ENCODE results near the gene HYDIN.
A peak's percentile ranks its signal among the peaks of the same experiment; 100 is the strongest.

The HYDIN gene

DNA sequence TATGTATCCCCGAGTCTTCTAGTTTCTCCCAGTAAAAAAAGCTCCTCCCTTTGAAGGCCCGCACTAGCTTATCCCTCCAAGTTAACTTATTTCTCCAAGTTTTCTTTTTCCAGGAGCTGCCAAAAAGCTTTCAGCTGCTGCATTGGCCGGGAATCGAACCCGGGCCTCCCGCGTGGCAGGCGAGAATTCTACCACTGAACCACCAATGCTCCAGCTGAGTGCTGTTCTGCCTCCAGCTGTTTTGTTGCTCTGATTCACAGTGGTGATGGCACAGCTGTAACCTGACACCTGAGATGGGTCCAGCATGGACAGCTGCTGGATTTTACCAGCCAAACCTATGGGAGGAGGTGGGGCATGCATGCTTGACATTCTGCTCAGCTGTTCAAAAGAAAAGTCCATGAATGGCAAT lies 451.6 kb downstream of the HYDIN start:
- Histone ChIP-seq H3K27me3 (ENCODE audit: control insufficient read depth, insufficient read depth, low read length) (no peaks in the 10 kb centered on the region), H3K9ac (ENCODE audit: low read depth, low read length) (peak overlapping the region; percentile 26), H3K9me3 (replicated peaks; ENCODE audit: low read length) (no peaks in the 10 kb centered on the region), H3K4me1 (ENCODE audit: control insufficient read depth, insufficient read depth, low read length) (peaks cover 22% of the 10 kb centered on the region), H3K4me3 (ENCODE audit: low read length) (no peak overlapping the region), H3K36me3 (ENCODE audit: insufficient read depth, low read length) (peaks cover 57% of the 10 kb centered on the region), H3K4me2 (ENCODE audit: low read length) (no peak overlapping the region)

DNA sequence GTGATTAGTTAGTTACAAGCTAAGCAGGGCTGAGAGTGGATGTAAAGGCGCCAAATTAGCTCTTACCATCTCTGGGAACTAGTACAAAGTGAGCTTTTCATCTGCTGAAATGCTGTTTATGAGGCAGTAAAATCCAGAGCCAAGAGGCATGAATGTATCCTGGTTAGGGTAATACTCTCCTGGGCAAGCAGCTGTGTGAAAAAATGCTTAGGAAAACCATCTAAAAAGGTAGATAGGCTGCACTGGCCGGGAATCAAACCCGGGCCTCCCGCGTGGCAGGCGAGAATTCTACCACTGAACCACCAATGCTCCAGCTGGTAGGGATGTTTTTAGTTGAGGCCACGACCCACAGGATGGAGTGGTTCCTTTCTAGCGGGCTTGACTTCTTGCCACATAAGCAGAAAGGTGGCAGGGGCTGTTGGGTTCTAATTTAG lies 452.5 kb downstream of the HYDIN start:
- Histone ChIP-seq H3K4me2 (ENCODE audit: low read length) (no peak overlapping the region), H3K9ac (ENCODE audit: low read depth, low read length) (no peak overlapping the region), H3K4me1 (ENCODE audit: control insufficient read depth, insufficient read depth, low read length) (peaks cover 22% of the 10 kb centered on the region), H3K36me3 (ENCODE audit: insufficient read depth, low read length) (peaks cover 53% of the 10 kb centered on the region), H3K27me3 (ENCODE audit: control insufficient read depth, insufficient read depth, low read length) (no peaks in the 10 kb centered on the region), H3K4me3 (ENCODE audit: low read length) (no peak overlapping the region), H3K9me3 (replicated peaks; ENCODE audit: low read length) (no peaks in the 10 kb centered on the region)

DNA sequence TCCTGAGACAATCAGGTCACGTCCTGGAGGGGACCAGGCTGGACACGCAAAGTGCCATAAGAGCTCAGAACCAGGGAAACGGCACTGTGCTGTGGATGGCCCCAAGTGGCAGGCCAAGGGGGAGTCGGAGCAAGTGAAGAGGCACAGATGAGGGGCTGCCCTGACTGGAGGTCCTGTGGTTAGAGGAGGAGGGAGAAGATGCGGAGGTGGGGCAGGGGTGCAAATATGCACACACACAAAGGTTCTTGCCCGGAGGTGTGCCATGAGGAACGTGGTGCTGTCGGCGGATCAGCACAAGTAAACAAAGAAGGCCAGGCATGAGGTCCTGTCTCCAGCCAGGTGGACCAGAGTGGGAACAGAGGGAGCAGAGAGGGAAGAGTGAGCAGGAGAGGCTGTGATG lies 453.0 kb downstream of the HYDIN start:
- Histone ChIP-seq H3K4me2 (ENCODE audit: low read length) (no peak overlapping the region), H3K4me1 (ENCODE audit: control insufficient read depth, insufficient read depth, low read length) (peaks cover 26% of the 10 kb centered on the region), H3K36me3 (ENCODE audit: insufficient read depth, low read length) (peaks cover 52% of the 10 kb centered on the region), H3K9me3 (replicated peaks; ENCODE audit: low read length) (no peaks in the 10 kb centered on the region), H3K4me3 (ENCODE audit: low read length) (no peak overlapping the region), H3K9ac (ENCODE audit: low read depth, low read length) (no peak overlapping the region), H3K27me3 (ENCODE audit: control insufficient read depth, insufficient read depth, low read length) (no peaks in the 10 kb centered on the region)

DNA sequence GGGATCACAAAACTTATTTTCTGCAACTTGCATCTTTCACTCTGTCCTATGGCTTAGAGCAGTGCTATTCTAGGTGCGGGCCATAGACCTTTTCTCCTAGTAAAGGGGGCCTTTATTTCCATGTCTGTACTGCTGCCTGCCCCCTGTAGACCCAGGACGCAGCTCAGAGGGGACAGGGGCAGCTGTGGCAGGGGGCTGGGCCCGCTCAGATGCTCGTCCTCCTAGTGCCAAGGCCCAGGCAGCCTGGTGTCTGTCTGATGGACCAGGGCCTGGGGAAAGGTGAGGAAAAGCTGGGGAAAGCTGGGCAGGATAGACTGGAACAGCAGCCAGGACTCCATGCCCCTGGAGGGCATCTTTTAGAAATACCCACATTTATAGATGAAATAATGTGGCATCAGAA lies 455.1 kb downstream of the HYDIN start:
- H3K36me3 ChIP-seq (ENCODE audit: insufficient read depth, low read length), result peaks cover 47% of the 10 kb centered on the region

DNA sequence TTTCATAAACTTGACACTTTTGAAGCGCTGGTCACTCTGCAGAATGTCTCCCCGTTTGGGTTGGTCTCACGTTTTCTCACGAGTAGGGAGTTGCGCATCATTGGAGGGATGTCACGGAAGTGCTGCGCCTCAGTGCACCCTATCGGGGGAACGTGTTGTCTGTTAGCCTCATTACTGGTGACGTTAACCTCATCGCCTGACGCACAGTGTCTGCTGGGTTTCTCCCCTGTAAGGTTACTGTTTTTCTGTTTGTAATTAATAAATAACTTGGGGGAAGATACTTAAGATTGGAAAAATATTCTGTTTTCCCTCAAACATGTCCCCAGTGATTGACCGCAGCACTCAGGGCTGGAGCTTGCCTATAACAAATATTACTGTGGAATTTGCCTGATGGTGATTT lies 456.3 kb downstream of the HYDIN start:
- peaks cover 51% of the 10 kb centered on the region for H3K36me3 ChIP-seq (ENCODE audit: insufficient read depth, low read length)
- peaks cover 32% of the 10 kb centered on the region for H3K4me1 ChIP-seq (ENCODE audit: control insufficient read depth, insufficient read depth, low read length)
- H3K9me3 ChIP-seq (replicated peaks; ENCODE audit: low read length), result no peaks in the 10 kb centered on the region
- H3K4me3 ChIP-seq (ENCODE audit: low read length), result no peak overlapping the region
- no peaks in the 10 kb centered on the region for H3K27me3 ChIP-seq (ENCODE audit: control insufficient read depth, insufficient read depth, low read length)
- no peak overlapping the region for H3K4me2 ChIP-seq (ENCODE audit: low read length)
- H3K9ac ChIP-seq (ENCODE audit: low read depth, low read length), result no peak overlapping the region

More for the DNA sequence above, 455.1 kb downstream of the HYDIN start:
- Histone ChIP-seq H3K27me3 (ENCODE audit: control insufficient read depth, insufficient read depth, low read length) (no peaks in the 10 kb centered on the region), H3K9me3 (replicated peaks; ENCODE audit: low read length) (no peaks in the 10 kb centered on the region), H3K4me3 (ENCODE audit: low read length) (no peak overlapping the region), H3K4me2 (ENCODE audit: low read length) (no peak overlapping the region), H3K9ac (ENCODE audit: low read depth, low read length) (no peak overlapping the region), H3K4me1 (ENCODE audit: control insufficient read depth, insufficient read depth, low read length) (peaks cover 37% of the 10 kb centered on the region)

DNA sequence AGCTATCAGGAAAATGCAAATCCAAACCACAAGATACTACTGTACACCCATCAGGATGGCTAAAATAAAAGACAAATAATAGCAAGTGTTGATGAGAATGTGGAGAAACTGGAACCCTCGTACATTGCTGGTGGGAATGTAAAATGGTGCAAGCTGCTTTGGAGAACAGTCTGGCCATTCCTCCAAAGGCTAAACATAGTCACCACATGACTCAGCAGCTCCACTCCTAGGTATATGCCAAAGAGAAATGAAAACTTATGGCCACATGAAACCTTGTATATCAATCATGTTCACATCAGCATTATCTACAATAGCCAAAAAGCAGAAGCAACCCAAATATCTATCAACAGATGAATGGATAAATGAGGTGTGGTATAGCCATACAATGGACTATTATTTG lies 458.0 kb downstream of the HYDIN start:
- H3K4me1 ChIP-seq (ENCODE audit: control insufficient read depth, insufficient read depth, low read length), result peaks cover 32% of the 10 kb centered on the region
- no peak overlapping the region for H3K9ac ChIP-seq (ENCODE audit: low read depth, low read length)
- no peaks in the 10 kb centered on the region for H3K27me3 ChIP-seq (ENCODE audit: control insufficient read depth, insufficient read depth, low read length)
- H3K36me3 ChIP-seq (ENCODE audit: insufficient read depth, low read length), result peaks cover 54% of the 10 kb centered on the region
- H3K4me2 ChIP-seq (ENCODE audit: low read length), result no peak overlapping the region
- no peak overlapping the region for H3K4me3 ChIP-seq (ENCODE audit: low read length)
- no peaks in the 10 kb centered on the region for H3K9me3 ChIP-seq (replicated peaks; ENCODE audit: low read length)

DNA sequence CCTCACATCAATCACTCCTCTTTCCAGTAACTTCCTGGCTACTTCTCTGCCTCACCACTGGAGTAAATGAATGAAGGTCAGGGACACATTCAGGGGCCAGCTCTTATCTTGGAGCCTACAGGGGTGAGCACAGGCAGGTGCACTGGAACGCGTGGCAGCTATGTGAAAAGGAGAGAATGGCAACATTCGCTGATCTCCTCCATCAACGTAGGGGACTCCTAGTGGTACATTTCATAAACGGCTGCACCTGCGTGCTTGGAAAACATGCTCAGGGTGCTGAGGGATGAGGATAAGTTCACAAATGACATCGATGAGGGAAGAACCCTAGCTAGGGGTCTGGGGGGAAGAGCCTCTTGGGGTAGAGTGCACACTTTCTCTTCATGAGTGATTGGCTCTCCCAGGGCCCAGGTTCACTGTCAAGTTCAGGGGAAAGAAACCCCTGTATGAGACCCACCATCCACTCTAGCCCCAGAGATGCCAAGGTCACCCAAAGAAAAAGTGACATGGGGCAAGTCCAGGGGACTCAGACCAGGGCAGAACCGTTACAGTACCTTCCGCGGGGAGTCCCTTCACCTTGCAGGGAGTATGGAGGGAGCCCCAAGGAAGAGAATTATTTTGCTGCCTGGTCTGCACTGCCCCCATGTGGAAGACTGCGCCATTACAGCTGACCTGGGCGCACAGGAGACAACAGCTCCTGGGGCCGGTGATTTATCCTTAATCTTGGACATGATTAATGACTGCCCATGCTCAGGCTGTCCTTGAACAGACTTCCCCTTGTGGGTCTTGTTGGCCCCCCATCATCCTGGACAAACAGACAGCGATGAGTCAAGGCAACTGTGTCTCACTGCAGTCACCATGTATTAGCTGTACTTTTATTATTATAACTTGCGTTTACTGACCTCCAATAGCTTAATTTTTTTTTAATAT lies 459.6 kb downstream of the HYDIN start:
- H3K4me2 ChIP-seq (ENCODE audit: low read length), result no peak overlapping the region
- peaks cover 30% of the 10 kb centered on the region for H3K4me1 ChIP-seq (ENCODE audit: control insufficient read depth, insufficient read depth, low read length)
- H3K9ac ChIP-seq (ENCODE audit: low read depth, low read length), result no peak overlapping the region
- H3K27me3 ChIP-seq (ENCODE audit: control insufficient read depth, insufficient read depth, low read length), result no peaks in the 10 kb centered on the region
- H3K4me3 ChIP-seq (ENCODE audit: low read length), result no peak overlapping the region
- H3K36me3 ChIP-seq (ENCODE audit: insufficient read depth, low read length), result peaks cover 56% of the 10 kb centered on the region
- H3K9me3 ChIP-seq (replicated peaks; ENCODE audit: low read length), result no peaks in the 10 kb centered on the region

DNA sequence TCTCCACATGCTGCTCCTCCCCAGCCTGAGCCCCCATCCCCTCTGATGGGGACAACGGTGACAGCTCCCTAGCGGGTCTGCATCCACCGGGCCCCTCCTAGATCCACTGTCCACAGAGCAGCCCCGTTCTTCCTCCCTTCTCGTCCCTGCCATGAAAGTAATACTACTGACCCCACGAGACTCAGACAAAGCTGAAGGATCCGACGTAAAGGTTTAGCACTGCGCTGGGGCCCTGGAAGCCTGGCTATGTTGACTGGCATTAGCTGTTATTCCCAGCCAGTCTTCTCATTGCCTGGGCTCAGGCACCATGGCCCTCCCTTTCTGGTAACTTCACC lies 460.3 kb downstream of the HYDIN start:
- peaks cover 30% of the 10 kb centered on the region for H3K4me1 ChIP-seq (ENCODE audit: control insufficient read depth, insufficient read depth, low read length)
- peaks cover 54% of the 10 kb centered on the region for H3K36me3 ChIP-seq (ENCODE audit: insufficient read depth, low read length)
- no peaks in the 10 kb centered on the region for H3K9me3 ChIP-seq (replicated peaks; ENCODE audit: low read length)
- no peak overlapping the region for H3K9ac ChIP-seq (ENCODE audit: low read depth, low read length)
- H3K4me3 ChIP-seq (ENCODE audit: low read length), result no peak overlapping the region
- no peaks in the 10 kb centered on the region for H3K27me3 ChIP-seq (ENCODE audit: control insufficient read depth, insufficient read depth, low read length)
- no peak overlapping the region for H3K4me2 ChIP-seq (ENCODE audit: low read length)

DNA sequence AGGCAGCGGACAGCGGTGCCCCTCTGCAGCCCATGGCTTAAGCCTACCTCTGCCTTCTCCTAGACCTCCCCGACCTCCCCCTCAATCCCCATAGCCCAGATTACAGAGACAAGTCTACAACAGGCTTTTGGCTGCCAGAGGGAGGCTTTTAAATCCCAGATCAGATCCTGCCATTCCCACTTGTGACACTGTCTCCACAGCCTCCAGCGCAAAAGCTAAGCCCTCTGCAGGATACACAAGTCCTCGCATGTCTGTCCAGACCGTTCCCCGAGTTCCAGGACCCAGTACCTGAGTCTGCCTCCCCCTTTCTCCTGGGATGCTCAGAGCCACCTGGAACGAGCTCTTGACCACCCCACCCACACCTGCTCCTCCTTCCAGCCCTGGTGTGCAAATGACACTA lies 460.8 kb downstream of the HYDIN start:
- no peaks in the 10 kb centered on the region for H3K27me3 ChIP-seq (ENCODE audit: control insufficient read depth, insufficient read depth, low read length)
- peaks cover 51% of the 10 kb centered on the region for H3K36me3 ChIP-seq (ENCODE audit: insufficient read depth, low read length)
- H3K9ac ChIP-seq (ENCODE audit: low read depth, low read length), result no peak overlapping the region
- H3K4me1 ChIP-seq (ENCODE audit: control insufficient read depth, insufficient read depth, low read length), result peaks cover 30% of the 10 kb centered on the region
- H3K4me2 ChIP-seq (ENCODE audit: low read length), result no peak overlapping the region
- no peak overlapping the region for H3K4me3 ChIP-seq (ENCODE audit: low read length)
- no peaks in the 10 kb centered on the region for H3K9me3 ChIP-seq (replicated peaks; ENCODE audit: low read length)

DNA sequence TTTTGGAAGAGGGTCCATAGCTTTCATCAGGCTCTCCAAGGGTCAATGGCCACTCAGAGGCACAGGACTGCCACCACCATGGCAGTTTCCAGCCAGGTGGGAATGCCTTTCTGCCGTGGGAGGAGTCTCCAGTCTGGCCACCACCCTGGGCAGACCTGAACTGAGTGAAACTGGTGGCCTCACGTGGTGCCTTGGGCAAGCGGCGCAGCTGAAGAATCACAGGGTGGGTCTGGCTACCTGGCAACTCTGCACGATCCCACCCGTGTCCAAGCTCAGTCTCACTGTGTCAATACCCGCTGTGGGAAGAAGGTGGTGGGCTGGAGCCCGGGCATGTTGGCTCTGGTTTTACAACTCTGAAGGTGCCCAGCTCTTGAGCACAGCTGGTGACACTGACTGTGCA lies 461.4 kb downstream of the HYDIN start:
- Histone ChIP-seq H3K4me3 (ENCODE audit: low read length) (no peak overlapping the region), H3K9ac (ENCODE audit: low read depth, low read length) (no peak overlapping the region), H3K4me2 (ENCODE audit: low read length) (no peak overlapping the region), H3K27me3 (ENCODE audit: control insufficient read depth, insufficient read depth, low read length) (no peaks in the 10 kb centered on the region), H3K4me1 (ENCODE audit: control insufficient read depth, insufficient read depth, low read length) (peaks cover 30% of the 10 kb centered on the region), H3K36me3 (ENCODE audit: insufficient read depth, low read length) (peaks cover 50% of the 10 kb centered on the region), H3K9me3 (replicated peaks; ENCODE audit: low read length) (no peaks in the 10 kb centered on the region)

DNA sequence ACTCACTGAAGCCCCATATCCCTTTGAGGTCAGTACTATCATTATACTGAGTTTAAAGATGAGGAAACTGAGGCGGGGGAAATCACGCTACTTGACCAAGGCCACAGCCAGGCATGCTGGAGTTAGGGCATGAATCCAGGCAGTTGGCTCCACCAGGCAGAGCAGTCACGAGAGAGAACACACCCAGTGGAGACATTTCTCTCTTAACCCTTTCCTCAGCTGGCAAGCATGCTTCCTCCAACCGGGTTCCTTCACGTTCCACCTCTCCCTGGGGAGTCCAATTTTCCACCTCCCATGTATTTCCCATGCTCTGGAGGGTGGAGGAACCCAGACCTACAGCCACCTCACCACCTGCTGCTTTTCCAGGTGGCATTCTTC lies 462.3 kb downstream of the HYDIN start:
- Histone ChIP-seq H3K4me3 (ENCODE audit: low read length) (no peak overlapping the region), H3K36me3 (ENCODE audit: insufficient read depth, low read length) (peaks cover 50% of the 10 kb centered on the region)

More for the DNA sequence above, 462.3 kb downstream of the HYDIN start:
- Histone ChIP-seq H3K4me1 (ENCODE audit: control insufficient read depth, insufficient read depth, low read length) (peaks cover 30% of the 10 kb centered on the region), H3K9me3 (replicated peaks; ENCODE audit: low read length) (no peaks in the 10 kb centered on the region), H3K4me2 (ENCODE audit: low read length) (peak overlapping the region; percentile 42), H3K9ac (ENCODE audit: low read depth, low read length) (peak overlapping the region; percentile 49), H3K27me3 (ENCODE audit: control insufficient read depth, insufficient read depth, low read length) (no peaks in the 10 kb centered on the region)

Measured in skeletal muscle satellite cell (primary cell).